Breast epithelium (tissue), 4 donors: ENCODE measurements around the gene SLC27A4. TPM values are rescaled to one million over a fixed set of nuclear protein-coding genes. Genes with fewer than 3 reads are reported as not detected.
A peak's percentile ranks its signal among the peaks of the same experiment; 100 is the strongest.

Experiments
- DNase-seq, 2 donors: peaks; one replicate each; pipeline ENCODE4 v3.0.0-alpha.2; 2019; ENCODE audit warnings: low spot score in 2 of 2
- H3K27ac ChIP-seq, 2 donors: fragments of 200-600 bp; sonication (generic) in 1 of 2; one replicate each; pipeline ENCODE4 v1.5.1; 2016 to 2019; ENCODE audit warnings: mild to moderate bottlenecking in 1 of 2
- H3K27me3 ChIP-seq, 2 donors: fragments of 200-600 bp; sonication (generic) in 1 of 2; one replicate each; pipeline versions ENCODE4 v1.5.1 to v1.6.0; 2017 to 2019; ENCODE audit warnings: control low read depth in 1 of 2, mild to moderate bottlenecking in 1 of 2
- H3K36me3 ChIP-seq: fragments of 200-600 bp; one replicate; pipeline ENCODE4 v1.5.1; 2019
- H3K4me1 ChIP-seq, 2 donors: fragments of 200-600 bp; sonication (generic); one replicate each; pipeline ENCODE4 v1.5.1; 2016 to 2019; ENCODE audit warnings: control low read depth in 1 of 2
- H3K4me3 ChIP-seq, 3 donors: fragments of 200-600 bp; sonication (generic); 1 replicate in 2 of 3; 2 replicates in 1 of 3; pipeline ENCODE4 v1.5.1; 2016 to 2019; ENCODE audit warnings: mild to moderate bottlenecking in 3 of 3, moderate library complexity in 2 of 3
- H3K9me3 ChIP-seq, 2 donors: fragments of 200-600 bp; sonication (generic) in 1 of 2; one replicate each; pipeline ENCODE4 v1.5.1; 2016 to 2019; ENCODE audit warnings: control low read depth in 1 of 2
- CTCF ChIP-seq, 3 donors: fragments of 450-650 bp; IDR thresholded peaks; one replicate each; pipeline ENCODE4 v1.5.1; 2016 to 2017; ENCODE audit warnings: antibody characterized with exemption in 3 of 3, mild to moderate bottlenecking in 3 of 3, moderate library complexity in 3 of 3
- POLR2A ChIP-seq: fragments of 450-650 bp; IDR thresholded peaks from one replicate; pipeline ENCODE4 v1.6.1; 2016; ENCODE audit warnings: antibody characterized with exemption, mild to moderate bottlenecking, moderate library complexity
- POLR2AphosphoS5 ChIP-seq, 3 donors: sonication (generic); formaldehyde crosslinking; IDR thresholded peaks; one replicate each; pipeline ENCODE4 v1.6.1; 2017; ENCODE audit warnings: antibody characterized with exemption in 3 of 3
- intact Hi-C: fragments of 100-400 bp; cut with DNase I; formaldehyde crosslinking; loops from one replicate; pipeline ENCODE4 v1.15.1; 2023; ENCODE audit warnings: low total_unique reads
- total RNA-seq, 3 donors: library from RNA; depleted of rRNA; stranded (reverse); fragments of >200 nt; gene quantifications; one replicate each; pipeline ENCODE4 v1.1.0, GENCODE V29; 2016

SLC27A4 gene
- 10 to 100 TPM; 11.3 to 18.7 (median 15.8) TPM for total RNA-seq

- Histone ChIP-seq H3K9me3 (no peaks in the 10 kb centered on the region), H3K4me1 (no peaks in the 10 kb centered on the region), H3K27me3 (no peaks in the 10 kb centered on the region), H3K36me3 (no peaks in the 10 kb centered on the region), H3K4me3 (peak within 1 kb of the TSS; percentile 78 to 89 (median 84)), H3K27ac (peak within 1 kb of the TSS; percentile 66 to 76)
- intact Hi-C loops: no loop called here
- DNase-seq: peak; percentile 52 to 72
- TF ChIP-seq POLR2A (no peak), POLR2AphosphoS5 (IDR thresholded peaks at IDR 0.05) (no peak), CTCF (IDR thresholded peaks at IDR 0.05) (no peak)
These were observed at the start of gene SLC27A4 for GRCh38 chr9:128339761-128340690. TSS of gene SLC27A4 (plus strand) at chr9:128340527. CDS start at chr9:128343133, 2,606 bp downstream.

- TF ChIP-seq POLR2AphosphoS5 (IDR thresholded peaks at IDR 0.05) (no peak), CTCF (IDR thresholded peaks at IDR 0.05) (no peak), POLR2A (no peak)
- no peaks in the 10 kb centered on the region for H3K27me3 ChIP-seq
These were observed 48.3 kb upstream of the SLC27A4 start for GRCh38 chr9:128292009-128292408.

DNA sequence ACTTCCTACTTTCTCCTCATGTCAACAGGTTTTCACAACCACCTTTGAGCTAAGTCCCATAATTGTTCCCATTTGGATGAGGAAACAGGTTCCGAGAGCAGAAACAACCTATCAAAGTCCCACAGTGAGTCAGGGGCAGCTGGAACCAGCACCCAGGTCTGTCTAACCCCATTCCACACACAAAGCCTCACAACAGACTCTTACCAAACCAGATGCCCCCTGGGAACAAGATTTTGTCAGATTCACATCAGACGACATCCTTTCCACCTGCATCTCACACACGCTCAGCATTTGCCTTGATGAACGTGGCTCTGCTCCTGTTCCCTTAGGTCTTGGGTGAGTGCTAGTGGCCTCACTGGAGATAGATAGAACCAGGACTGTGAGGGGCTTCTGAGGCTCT, 47.2 kb upstream of the SLC27A4 start:
- intact Hi-C loops: no loop called here
- no peak for DNase-seq
- TF ChIP-seq CTCF (IDR thresholded peaks at IDR 0.05) (no peak), POLR2AphosphoS5 (IDR thresholded peaks at IDR 0.05) (no peak), POLR2A (no peak)

More at GRCh38 chr9:128292009-128292408, 48.3 kb upstream of the SLC27A4 start:
- H3K9me3 ChIP-seq: no peaks in the 10 kb centered on the region
- DNase-seq: no peak
- intact Hi-C loops: no loop called here
- no peak overlapping the region for H3K27ac ChIP-seq
- no peaks in the 10 kb centered on the region for H3K36me3 ChIP-seq
- no peak overlapping the region for H3K4me3 ChIP-seq
- no peaks in the 10 kb centered on the region for H3K4me1 ChIP-seq

DNA sequence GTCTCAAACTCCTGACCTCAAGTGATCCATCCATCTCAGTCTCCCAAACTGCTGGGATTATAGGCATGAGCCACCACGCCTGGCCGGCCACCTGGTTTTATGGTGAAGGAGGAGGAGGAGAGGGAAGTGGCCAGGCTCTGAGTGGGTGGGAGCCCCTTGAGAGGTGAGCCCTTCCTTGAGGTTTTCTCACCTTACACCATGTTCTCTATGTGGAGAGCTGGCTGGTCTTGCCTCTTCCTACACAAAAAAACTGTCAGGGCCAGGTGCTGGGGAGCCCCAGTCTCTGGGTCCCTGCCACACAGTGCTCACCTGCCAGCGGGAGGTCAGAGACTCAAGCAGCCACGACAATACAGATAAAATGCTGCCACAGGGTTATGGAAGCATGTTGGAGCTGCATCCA, 46.2 kb upstream of the SLC27A4 start:
- no peaks in the 10 kb centered on the region for H3K9me3 ChIP-seq
- TF ChIP-seq POLR2A: no peak
- no peak for DNase-seq
- no peaks in the 10 kb centered on the region for H3K36me3 ChIP-seq
- intact Hi-C loops: no loop called here
- no peaks in the 10 kb centered on the region for H3K27me3 ChIP-seq
- H3K4me1 ChIP-seq: no peaks in the 10 kb centered on the region
- H3K4me3 ChIP-seq: no peak overlapping the region
- H3K27ac ChIP-seq: no peak overlapping the region

More for the DNA sequence above, 47.2 kb upstream of the SLC27A4 start:
- no peaks in the 10 kb centered on the region for H3K4me1 ChIP-seq
- no peak overlapping the region for H3K27ac ChIP-seq
- no peaks in the 10 kb centered on the region for H3K36me3 ChIP-seq
- no peak overlapping the region for H3K4me3 ChIP-seq
- H3K9me3 ChIP-seq: no peaks in the 10 kb centered on the region
- H3K27me3 ChIP-seq: no peaks in the 10 kb centered on the region

GRCh38 chr9:128296340-128297220, 43.7 kb upstream of the SLC27A4 start:
- intact Hi-C loops: no loop called here
- TF ChIP-seq POLR2AphosphoS5 (IDR thresholded peaks at IDR 0.05) (no peak), POLR2A (no peak), CTCF (IDR thresholded peaks at IDR 0.05) (no peak)

More at GRCh38 chr9:128296340-128297220, 43.7 kb upstream of the SLC27A4 start:
- Histone ChIP-seq H3K36me3 (no peaks in the 10 kb centered on the region), H3K27ac (no peak overlapping the region), H3K4me1 (no peaks in the 10 kb centered on the region), H3K9me3 (no peaks in the 10 kb centered on the region), H3K4me3 (no peak overlapping the region), H3K27me3 (no peaks in the 10 kb centered on the region)
- DNase-seq: no peak
